RWPE2 (cell line): ENCODE measurements around the gene EPS15.

ENCODE experiments used
- ATAC-seq: fragments of 200-7000 bp; cut with Tn5 transposase; 3 replicates; pipeline ENCODE4 v1.9.1; 2021; ENCODE audit warnings: low read depth
- DNase-seq: peaks from one replicate; pipeline ENCODE4 v3.0.0-alpha.2; 2020; ENCODE audit warnings: low spot score
- H3K27ac ChIP-seq: fragments of 450-650 bp; 2 replicates; pipeline ENCODE4 v1.5.1; 2017; ENCODE audit warnings: mild to moderate bottlenecking; ENCODE audit not compliant: poor library complexity, severe bottlenecking
- H3K27me3 ChIP-seq: fragments of 250-450 bp; sonication (Bioruptor Pico); 2 replicates; pipeline ENCODE4 v1.5.1; 2021; ENCODE audit warnings: mild to moderate bottlenecking, moderate library complexity; ENCODE audit not compliant: insufficient read depth, poor library complexity, severe bottlenecking
- H3K36me3 ChIP-seq: fragments of 250-450 bp; sonication (Bioruptor Pico); 2 replicates; pipeline ENCODE4 v1.5.1; 2020; ENCODE audit warnings: low read depth, mild to moderate bottlenecking, moderate library complexity
- H3K4me1 ChIP-seq: fragments of 250-450 bp; sonication (Bioruptor Pico); 2 replicates; pipeline ENCODE4 v1.5.1; 2021; ENCODE audit warnings: mild to moderate bottlenecking, moderate library complexity; ENCODE audit not compliant: insufficient read depth, poor library complexity, severe bottlenecking
- H3K4me3 ChIP-seq: fragments of 250-450 bp; sonication (Bioruptor Pico); 2 replicates; pipeline ENCODE4 v1.5.1; 2021; ENCODE audit warnings: mild to moderate bottlenecking, moderate library complexity; ENCODE audit not compliant: severe bottlenecking
- H3K9me3 ChIP-seq: fragments of 250-450 bp; sonication (Bioruptor Pico); 2 replicates; pipeline ENCODE4 v1.5.1; 2021; ENCODE audit warnings: mild to moderate bottlenecking, moderate library complexity; ENCODE audit not compliant: severe bottlenecking
- TF ChIP-seq, protein P1 (sequence below): fragments of 450-650 bp; IDR thresholded peaks from one replicate; pipeline ENCODE4 v1.5.1; 2017; ENCODE audit warnings: mild to moderate bottlenecking, moderate library complexity; ENCODE audit not compliant: poor library complexity, severe bottlenecking

The EPS15 gene

DNA sequence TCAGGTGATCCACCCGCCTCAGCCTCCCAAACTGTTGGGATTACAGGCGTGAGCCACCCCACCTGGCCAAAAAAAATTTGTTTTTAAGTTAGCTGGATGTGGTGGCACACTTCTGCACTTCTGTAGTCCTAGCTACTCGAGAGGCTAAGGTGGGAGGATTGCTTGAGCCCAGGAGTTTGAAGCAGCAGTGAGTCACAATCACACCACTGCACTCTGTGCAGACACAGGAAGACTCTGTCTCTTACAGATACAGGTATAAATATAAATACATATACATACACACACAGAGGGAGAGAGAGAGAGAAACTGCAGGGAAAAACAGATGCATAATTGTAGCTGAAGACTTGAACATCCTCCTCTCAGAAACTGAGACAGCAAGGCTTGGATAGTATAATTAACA lies 34.8 kb upstream of the EPS15 start:
- Histone ChIP-seq H3K4me1 (peaks cover 22% of the 10 kb centered on the region), H3K27me3 (no peaks in the 10 kb centered on the region), H3K36me3 (no peaks in the 10 kb centered on the region), H3K4me3 (no peak overlapping the region), H3K27ac (no peak overlapping the region), H3K9me3 (no peaks in the 10 kb centered on the region)
- ATAC-seq (0 out of 3 replicates have a peak, but pooled peaks have one; percentile 19), DNase-seq (no peak)
- TF ChIP-seq, protein P1, sequence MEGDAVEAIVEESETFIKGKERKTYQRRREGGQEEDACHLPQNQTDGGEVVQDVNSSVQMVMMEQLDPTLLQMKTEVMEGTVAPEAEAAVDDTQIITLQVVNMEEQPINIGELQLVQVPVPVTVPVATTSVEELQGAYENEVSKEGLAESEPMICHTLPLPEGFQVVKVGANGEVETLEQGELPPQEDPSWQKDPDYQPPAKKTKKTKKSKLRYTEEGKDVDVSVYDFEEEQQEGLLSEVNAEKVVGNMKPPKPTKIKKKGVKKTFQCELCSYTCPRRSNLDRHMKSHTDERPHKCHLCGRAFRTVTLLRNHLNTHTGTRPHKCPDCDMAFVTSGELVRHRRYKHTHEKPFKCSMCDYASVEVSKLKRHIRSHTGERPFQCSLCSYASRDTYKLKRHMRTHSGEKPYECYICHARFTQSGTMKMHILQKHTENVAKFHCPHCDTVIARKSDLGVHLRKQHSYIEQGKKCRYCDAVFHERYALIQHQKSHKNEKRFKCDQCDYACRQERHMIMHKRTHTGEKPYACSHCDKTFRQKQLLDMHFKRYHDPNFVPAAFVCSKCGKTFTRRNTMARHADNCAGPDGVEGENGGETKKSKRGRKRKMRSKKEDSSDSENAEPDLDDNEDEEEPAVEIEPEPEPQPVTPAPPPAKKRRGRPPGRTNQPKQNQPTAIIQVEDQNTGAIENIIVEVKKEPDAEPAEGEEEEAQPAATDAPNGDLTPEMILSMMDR: no peak

DNA sequence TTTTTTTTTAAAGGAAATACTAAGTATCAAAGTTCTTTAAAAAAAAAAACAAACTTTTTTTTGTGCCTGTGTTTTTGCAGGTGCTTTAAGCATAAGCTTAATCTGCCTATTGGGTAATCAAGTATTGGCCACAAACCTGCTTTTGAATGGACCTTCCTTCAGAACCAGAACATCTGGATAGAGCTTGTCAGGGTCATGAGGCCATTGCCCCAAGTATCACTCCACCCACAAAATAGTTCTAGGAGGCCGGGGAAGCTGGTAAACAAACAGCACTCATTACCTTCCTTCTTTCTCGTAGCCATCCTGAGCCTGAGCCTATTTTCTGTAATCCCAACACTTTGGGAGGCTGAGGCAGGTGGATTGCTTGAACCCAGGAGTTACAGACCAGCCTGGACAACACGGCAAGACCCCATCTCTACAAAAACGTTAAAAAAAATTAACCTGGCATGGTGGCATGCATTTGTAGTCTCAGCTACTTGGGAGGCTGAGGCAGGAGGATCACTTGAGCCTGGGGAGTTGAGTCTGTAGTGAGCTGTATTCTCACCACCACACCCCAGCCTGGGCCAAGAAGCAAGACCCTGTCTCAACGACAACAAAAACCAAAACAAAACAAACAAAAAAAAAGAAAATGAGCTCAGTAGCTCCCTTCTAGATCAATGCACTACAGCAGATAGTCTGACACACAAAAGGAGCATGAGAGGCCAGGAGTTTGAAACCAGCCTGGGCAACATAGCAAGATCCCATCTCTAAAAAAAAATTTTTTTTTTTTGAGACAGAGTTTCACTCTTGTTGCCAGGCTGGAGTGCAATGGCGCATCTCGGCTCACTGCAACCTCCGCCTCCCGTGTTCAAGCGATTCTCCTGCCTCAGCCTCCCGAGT lies 34.1 kb upstream of the EPS15 start:
- no peaks in the 10 kb centered on the region for H3K36me3 ChIP-seq
- no peak for DNase-seq
- H3K4me3 ChIP-seq: no peak overlapping the region
- no peaks in the 10 kb centered on the region for H3K9me3 ChIP-seq
- H3K27me3 ChIP-seq: no peaks in the 10 kb centered on the region
- no peak overlapping the region for H3K27ac ChIP-seq
- ATAC-seq: no peak
- TF ChIP-seq, protein P1: no peak
- H3K4me1 ChIP-seq: peaks cover 14% of the 10 kb centered on the region

DNA sequence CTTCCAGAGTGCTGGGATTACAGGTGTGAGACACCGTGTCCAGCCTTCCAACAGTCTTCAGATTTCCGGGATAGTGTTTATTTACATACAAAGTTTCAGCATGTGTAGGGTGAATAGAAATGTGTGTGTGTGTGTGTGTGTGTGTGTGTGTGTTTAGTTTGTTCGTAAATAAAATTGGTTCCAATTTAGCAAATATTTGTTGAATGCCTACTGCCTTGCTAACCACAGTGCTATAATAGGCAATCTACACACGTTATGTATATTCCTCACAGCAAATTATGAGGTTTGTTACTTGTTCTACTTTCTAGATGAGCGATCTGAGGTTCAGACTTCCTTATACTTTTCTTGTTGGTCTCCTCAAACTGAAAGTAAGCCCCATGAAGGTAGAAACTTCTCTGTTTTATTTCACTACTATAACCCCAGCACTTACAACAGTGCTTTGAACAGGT lies 32.8 kb upstream of the EPS15 start:
- ATAC-seq: no peak
- no peak overlapping the region for H3K27ac ChIP-seq
- TF ChIP-seq, protein P1: no peak

DNA sequence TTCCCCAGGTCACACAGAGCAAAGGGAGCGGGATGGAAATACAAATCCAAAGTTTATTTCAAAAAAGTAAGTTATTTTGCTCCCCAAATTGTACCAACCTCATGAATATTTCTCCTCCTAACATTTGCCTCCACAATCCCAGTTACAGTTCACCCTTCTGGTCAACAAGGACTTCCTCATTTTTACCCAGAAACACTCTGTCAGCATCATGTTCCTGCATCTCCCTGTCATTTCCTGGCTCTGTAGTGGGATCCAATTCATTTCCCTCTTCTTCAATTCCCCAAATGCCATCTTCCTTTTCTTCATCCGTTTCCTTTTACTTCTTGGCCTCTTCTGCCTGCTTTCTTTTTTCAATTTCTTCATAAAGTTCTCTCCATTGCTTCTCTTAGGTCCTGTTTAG lies 32.0 kb upstream of the EPS15 start:
- H3K36me3 ChIP-seq: no peaks in the 10 kb centered on the region
- TF ChIP-seq, protein P1: no peak
- DNase-seq (no peak), ATAC-seq (no peak)
- H3K9me3 ChIP-seq: no peaks in the 10 kb centered on the region
- no peaks in the 10 kb centered on the region for H3K27me3 ChIP-seq
- no peak overlapping the region for H3K4me3 ChIP-seq
- H3K4me1 ChIP-seq: peaks cover 3% of the 10 kb centered on the region
- H3K27ac ChIP-seq: no peak overlapping the region

More for the DNA sequence above, 32.8 kb upstream of the EPS15 start:
- peaks cover 5% of the 10 kb centered on the region for H3K4me1 ChIP-seq
- H3K27me3 ChIP-seq: no peaks in the 10 kb centered on the region
- H3K36me3 ChIP-seq: no peaks in the 10 kb centered on the region
- no peak overlapping the region for H3K4me3 ChIP-seq
- no peak for DNase-seq
- no peaks in the 10 kb centered on the region for H3K9me3 ChIP-seq

DNA sequence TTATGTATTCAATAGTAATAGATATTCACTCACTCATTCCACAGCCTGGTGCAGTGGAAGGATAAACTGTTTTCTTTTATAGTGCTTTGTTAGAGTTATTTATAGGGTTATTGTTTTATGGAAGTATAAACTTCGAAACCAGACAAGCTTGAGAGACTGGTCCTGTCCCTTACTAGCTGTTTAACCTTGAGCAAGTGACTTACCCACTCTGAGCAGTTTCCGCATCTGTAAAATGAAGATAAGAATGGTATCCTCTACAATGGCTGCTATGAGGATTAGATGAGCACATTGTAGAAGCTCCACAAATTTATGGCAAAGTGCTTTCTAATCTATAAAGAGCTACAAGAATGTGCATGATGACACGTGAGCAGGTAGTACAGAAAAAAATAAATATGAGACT lies 30.8 kb upstream of the EPS15 start:
- H3K27me3 ChIP-seq: no peaks in the 10 kb centered on the region
- H3K4me3 ChIP-seq: no peak overlapping the region
- TF ChIP-seq, protein P1: no peak
- ATAC-seq (no peak), DNase-seq (no peak)
- H3K9me3 ChIP-seq: no peaks in the 10 kb centered on the region
- no peaks in the 10 kb centered on the region for H3K36me3 ChIP-seq
- H3K4me1 ChIP-seq: no peaks in the 10 kb centered on the region
- H3K27ac ChIP-seq: no peak overlapping the region
